ENCODE data around the gene EML6. TPM values are rescaled to one million over a fixed set of nuclear protein-coding genes. Genes with fewer than 3 reads are reported as not detected.
"Not testable (repeated sequence)": the region's sequence is repeated elsewhere in the genome, so short reads cannot be mapped to it uniquely, and the experiment has no call there.

Gene EML6
- polyA plus RNA-seq, 1 donor from 2014 or later: 3.8 TPM

DNA sequence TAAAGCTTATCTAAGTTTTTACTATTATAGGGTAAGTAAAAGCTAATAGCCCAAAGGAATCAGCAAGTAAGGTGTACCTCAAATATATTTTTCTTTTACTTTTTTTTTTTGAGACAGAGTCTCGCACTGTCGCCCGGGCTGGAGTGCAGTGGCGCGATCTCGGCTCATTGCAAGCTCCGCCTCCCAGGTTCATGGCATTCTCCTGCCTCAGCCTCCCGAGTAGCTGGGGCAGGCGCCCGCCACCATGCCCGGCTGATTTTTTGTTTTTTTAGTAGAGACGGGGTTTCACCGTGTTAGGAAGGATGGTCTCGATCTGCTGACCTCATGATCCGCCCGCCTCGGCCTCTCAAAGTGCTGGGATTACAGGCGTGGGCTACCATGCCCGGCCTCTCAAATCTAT is 267.2 kb downstream of the EML6 start:
- not testable (repeated sequence) for H3K36me3 Mint-ChIP-seq, H3K27ac Mint-ChIP-seq, H3K27me3 Mint-ChIP-seq, H3K9me3 Mint-ChIP-seq, H3K4me3 Mint-ChIP-seq
- H3K4me1 Mint-ChIP-seq: peaks cover 16 to 38% (median 29%) of the 10 kb centered on the region in 3 donors

DNA sequence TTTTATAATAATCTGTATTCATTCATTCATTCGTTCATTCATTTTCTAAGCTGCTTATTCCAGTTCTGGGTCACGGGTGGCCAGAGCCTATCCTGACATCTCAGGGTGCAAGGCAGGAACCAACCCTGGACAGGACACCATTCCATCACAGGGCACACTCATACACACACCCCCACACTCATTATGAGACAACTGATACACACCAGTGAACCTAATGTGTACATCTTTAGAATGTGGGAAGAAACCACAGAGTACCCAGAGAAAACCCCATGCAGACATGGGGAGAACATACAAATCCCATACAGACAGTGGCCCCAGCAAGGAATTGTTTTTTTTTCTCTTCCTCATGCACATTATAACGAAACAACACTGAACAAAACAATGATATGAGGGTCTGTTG is 272.1 kb downstream of the EML6 start:
- peaks cover 36 to 54% (median 50%) of the 10 kb centered on the region in 3 donors for H3K4me1 Mint-ChIP-seq
- H3K27ac Mint-ChIP-seq: no peak overlapping the region
- no peak overlapping the region for H3K4me3 Mint-ChIP-seq

DNA sequence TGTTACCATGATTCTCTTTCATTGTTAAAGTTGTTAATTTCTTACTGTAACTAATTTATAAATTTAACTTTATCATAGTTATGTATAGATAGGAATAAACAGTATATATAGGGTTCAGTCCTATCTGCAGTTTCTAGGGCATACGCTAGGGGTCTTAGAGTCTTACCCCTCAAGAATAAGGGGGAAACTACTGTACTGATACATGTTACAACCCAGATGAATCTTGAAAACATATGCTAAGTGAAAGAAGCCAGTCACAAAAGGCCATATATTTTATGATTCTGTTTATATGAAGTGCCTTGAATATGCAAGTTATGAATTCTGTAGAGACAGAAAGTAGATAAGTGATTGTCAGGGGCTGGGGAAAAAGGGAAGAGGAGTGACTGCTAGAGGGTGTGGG is 274.4 kb downstream of the EML6 start:
- no peak overlapping the region for H3K4me3 Mint-ChIP-seq
- no peak overlapping the region for H3K27ac Mint-ChIP-seq
- no peaks in the 10 kb centered on the region for H3K27me3 Mint-ChIP-seq
- peaks cover 43 to 56% (median 54%) of the 10 kb centered on the region in 3 donors for H3K4me1 Mint-ChIP-seq
- H3K9me3 Mint-ChIP-seq: no peaks in the 10 kb centered on the region
- H3K36me3 Mint-ChIP-seq: no peaks in the 10 kb centered on the region

More for the DNA sequence above, 272.1 kb downstream of the EML6 start:
- Mint-ChIP-seq H3K9me3 (no peaks in the 10 kb centered on the region), H3K27me3 (no peaks in the 10 kb centered on the region), H3K36me3 (peaks cover 3% of the 10 kb centered on the region)

DNA sequence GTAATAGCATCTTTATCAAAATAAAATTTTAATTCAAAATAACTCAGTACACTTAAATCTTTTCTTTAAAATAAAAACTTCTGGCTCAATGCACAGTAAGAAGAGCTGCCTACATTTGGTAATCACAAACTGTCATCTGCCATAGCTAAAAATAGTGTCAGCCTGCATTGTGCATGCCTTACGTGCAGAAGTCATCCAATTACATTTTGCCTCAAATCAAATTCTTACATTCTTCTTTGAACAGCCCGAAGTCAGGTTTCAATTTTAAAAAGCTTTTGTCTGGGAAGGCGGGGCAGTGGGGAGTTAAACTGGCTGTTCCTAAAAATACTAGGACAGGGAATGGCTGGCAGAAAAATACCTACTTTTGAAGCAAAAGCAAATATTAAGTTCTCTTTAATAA is 275.7 kb downstream of the EML6 start:
- H3K9me3 Mint-ChIP-seq: no peaks in the 10 kb centered on the region
- peaks cover 42 to 54% (median 52%) of the 10 kb centered on the region in 3 donors for H3K4me1 Mint-ChIP-seq
- H3K4me3 Mint-ChIP-seq: no peak overlapping the region
- no peaks in the 10 kb centered on the region for H3K27me3 Mint-ChIP-seq
- H3K27ac Mint-ChIP-seq: no peak overlapping the region
- H3K36me3 Mint-ChIP-seq: no peaks in the 10 kb centered on the region

DNA sequence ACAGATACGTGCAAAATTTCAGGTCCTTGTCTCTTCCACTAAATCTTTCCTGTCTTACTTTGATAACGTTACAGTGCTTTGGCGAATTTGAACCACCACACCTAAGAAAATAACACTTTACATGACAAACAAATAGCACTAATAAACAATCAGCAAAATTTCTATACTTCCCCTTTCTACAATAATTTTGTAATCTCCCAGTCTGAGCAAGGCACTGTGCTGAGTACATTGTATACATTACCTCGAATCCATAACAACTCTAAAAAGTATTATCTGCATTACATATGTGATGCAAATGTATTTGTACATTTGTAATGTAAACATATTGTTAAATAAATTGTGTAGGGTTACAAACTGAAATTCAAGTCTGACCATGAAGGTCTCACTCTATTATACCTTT is 276.9 kb downstream of the EML6 start:
- H3K36me3 Mint-ChIP-seq: no peaks in the 10 kb centered on the region
- peaks cover 44 to 55% (median 53%) of the 10 kb centered on the region in 3 donors for H3K4me1 Mint-ChIP-seq
- H3K4me3 Mint-ChIP-seq: no peak overlapping the region
- no peaks in the 10 kb centered on the region for H3K9me3 Mint-ChIP-seq
- no peaks in the 10 kb centered on the region for H3K27me3 Mint-ChIP-seq
- H3K27ac Mint-ChIP-seq: peak overlapping the region in 1 of 3 donors; percentile 3

DNA sequence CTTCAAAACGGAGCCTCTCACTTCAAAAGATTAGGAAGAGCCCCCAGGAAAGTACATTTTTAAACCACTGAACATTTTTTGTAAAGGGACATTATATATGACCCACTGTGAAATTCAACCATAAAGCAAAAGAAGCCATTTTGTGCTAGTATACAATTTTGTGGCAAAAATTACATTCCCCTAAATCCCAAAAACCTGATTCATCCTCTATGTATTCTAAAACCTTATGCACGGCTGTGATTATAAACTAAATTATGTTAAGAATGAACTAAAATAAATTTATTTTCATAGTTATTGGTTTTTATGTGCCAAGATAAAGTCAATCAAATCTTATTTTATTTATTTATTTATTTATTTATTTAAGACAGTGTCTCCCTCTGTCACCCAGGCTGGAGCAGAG is 278.3 kb downstream of the EML6 start:
- Mint-ChIP-seq H3K27me3 (no peaks in the 10 kb centered on the region), H3K27ac (peak overlapping the region in 1 of 3 donors; percentile 45), H3K4me1 (peaks cover 40 to 54% (median 51%) of the 10 kb centered on the region in 3 donors), H3K9me3 (no peaks in the 10 kb centered on the region), H3K4me3 (no peak overlapping the region), H3K36me3 (peaks cover under 1% of the 10 kb centered on the region)

DNA sequence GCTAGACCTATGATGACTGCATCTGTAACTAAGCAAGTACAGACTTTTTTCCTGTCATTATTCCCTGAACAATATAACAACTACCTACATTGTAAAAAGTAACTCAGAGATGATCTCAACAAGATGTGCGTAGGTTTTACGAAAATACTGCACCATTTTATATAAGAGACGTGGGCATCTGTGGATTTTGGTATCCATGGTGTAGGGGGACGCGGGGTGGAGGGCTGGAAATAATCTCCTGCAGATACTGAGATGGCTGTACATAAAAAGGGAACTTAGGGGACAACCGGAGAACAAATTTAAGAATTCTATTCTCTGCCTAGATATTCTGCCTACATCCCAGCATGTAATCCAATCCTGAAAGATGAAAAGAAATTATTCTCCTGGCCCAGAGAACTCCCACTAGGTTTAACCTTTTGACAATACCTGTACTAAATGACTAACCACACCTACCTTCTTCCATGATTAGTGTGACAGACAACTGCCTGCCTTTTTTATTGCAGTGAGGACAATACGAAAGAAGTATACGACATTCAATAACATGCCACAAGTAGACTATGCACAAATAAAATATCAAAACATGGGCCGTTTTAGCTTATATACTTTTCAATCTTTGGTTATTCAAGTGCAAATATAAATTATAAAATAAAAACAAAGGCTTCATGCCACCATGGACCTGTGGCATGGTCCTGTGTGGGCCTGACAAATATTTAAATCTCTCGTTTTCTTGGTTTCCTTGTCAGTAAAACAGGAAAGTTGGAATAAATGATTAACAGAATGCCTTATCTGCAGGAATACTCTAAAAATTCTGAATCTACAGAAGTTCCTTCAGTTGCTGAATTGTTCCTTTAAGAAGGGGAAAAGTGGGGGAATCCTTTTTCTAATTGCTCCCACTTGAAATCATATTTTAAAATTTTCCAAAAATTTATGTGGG is 280.5 kb downstream of the EML6 start:
- peaks cover 1% of the 10 kb centered on the region for H3K36me3 Mint-ChIP-seq
- H3K4me1 Mint-ChIP-seq: peaks cover 44 to 52% (median 50%) of the 10 kb centered on the region in 3 donors
- no peaks in the 10 kb centered on the region for H3K27me3 Mint-ChIP-seq
- H3K27ac Mint-ChIP-seq: no peak overlapping the region
- no peak overlapping the region for H3K4me3 Mint-ChIP-seq
- no peaks in the 10 kb centered on the region for H3K9me3 Mint-ChIP-seq

DNA sequence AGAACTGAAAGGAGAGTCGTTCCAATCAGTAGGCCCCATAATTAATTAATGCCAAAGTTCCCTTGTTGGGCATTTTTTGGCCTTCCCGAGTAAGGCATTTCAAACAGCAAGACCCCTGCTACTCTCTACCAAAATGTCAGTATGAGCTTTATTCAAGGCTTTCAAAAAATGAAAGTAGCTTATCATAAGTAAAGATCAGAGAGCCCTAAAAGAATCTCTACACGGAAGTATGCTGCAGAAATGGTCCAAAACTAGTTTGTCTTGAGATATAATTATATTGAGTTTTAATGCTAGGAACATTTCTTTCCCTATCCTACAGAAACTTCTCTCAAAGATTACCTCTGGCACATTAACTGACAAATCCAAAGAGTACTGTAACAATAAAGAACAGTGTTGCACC is 282.8 kb downstream of the EML6 start:
- H3K36me3 Mint-ChIP-seq: peaks cover 3% of the 10 kb centered on the region
- H3K27ac Mint-ChIP-seq: peak overlapping the region in 1 of 3 donors; percentile 54
- H3K27me3 Mint-ChIP-seq: no peaks in the 10 kb centered on the region
- peak overlapping the region in 1 of 4 donors; percentile 4 for H3K4me3 Mint-ChIP-seq
- no peaks in the 10 kb centered on the region for H3K9me3 Mint-ChIP-seq
- peaks cover 41 to 46% (median 41%) of the 10 kb centered on the region in 3 donors for H3K4me1 Mint-ChIP-seq

DNA sequence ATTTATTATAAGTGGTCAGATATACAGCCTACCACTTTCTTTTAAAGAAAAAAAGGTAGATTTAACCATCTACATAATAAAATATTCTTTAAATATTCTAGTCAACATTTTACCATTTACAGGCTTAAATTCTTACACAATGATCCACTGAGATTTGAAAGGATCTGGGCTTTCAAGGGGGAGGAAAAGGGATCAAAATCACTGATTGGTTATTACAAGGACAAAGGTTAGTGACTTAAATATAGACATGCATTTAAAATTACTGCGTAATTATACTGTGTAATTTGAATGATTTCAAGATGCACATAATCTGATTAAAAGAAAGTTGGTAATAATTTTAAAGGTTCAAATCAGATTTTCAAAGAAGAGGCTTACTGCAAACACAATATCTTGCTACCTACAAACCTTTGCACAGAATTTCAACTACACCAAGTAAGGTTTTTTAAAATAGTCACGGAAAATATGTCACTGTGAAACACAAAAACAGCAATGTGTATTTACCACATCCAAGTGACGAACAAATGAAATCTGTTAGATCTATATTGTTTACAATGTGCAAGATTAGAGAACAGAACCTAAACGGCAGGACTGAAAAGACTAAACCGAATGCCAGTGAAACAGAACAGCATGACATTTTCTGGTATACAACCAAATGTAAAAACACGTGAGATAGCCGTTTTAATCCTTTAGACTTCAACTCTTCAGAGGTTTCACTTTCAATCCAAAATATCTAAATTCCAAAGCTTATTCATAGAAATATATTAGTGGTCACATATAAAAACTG is 286.0 kb downstream of the EML6 start:
- Mint-ChIP-seq H3K36me3 (peaks cover 3% of the 10 kb centered on the region), H3K4me3 (peak overlapping the region; percentile 20 to 94 (median 86)), H3K4me1 (peaks cover 40 to 54% (median 45%) of the 10 kb centered on the region in 3 donors), H3K9me3 (no peaks in the 10 kb centered on the region), H3K27ac (peak overlapping the region; percentile 3 to 67 (median 36)), H3K27me3 (no peaks in the 10 kb centered on the region)

DNA sequence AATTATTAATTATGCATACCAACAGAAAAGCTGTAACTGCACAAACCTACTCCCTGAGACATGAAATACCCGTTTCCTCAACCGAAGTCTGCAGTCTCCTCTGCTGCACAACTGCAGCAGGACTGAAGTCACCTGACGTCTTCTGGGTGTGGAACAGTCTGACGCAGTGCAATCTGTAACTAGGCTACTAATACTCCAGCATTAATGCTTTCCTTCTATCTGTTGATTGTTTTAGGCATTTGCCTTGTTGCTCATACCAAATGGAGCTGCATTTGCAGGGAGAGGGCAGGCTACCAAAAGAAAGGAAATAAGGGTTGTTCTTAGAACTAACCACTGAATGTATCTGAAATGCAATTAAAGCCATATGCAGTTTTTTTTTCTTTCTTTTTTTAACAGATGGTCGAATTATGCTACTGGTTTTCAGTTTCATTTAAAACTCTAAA is 286.7 kb downstream of the EML6 start:
- Mint-ChIP-seq H3K27me3 (no peaks in the 10 kb centered on the region), H3K36me3 (peaks cover 3% of the 10 kb centered on the region), H3K27ac (peak overlapping the region; percentile 3 to 67 (median 35)), H3K4me1 (peaks cover 38 to 54% (median 46%) of the 10 kb centered on the region in 3 donors), H3K9me3 (no peaks in the 10 kb centered on the region), H3K4me3 (peak overlapping the region; percentile 20 to 94 (median 86))

DNA sequence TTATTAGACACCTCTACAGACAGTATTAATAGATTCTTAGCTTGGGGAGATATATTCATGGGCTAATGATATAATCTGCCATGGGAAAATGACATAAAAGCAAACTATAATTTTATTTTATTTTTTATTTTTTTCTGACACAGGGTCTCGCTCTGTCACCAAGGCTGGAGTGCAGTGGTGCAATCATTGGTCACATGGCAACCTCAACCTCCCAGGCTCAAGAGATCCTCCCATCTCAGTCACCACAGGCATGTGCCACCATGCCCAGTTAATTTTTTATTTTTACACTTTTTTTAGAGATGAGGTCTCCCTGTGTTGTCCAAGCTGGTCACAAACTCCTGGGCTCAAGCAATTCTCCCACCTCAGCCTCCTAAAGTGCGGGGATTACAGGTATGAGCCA is 287.5 kb downstream of the EML6 start:
- peaks cover 35 to 52% (median 46%) of the 10 kb centered on the region in 3 donors for H3K4me1 Mint-ChIP-seq
- H3K9me3 Mint-ChIP-seq: no peaks in the 10 kb centered on the region
- peak overlapping the region in 1 of 3 donors; percentile 74 for H3K27ac Mint-ChIP-seq
- no peaks in the 10 kb centered on the region for H3K27me3 Mint-ChIP-seq
- H3K4me3 Mint-ChIP-seq: peak overlapping the region in 2 of 4 donors; percentile 3 to 94
- H3K36me3 Mint-ChIP-seq: peaks cover 3% of the 10 kb centered on the region

DNA sequence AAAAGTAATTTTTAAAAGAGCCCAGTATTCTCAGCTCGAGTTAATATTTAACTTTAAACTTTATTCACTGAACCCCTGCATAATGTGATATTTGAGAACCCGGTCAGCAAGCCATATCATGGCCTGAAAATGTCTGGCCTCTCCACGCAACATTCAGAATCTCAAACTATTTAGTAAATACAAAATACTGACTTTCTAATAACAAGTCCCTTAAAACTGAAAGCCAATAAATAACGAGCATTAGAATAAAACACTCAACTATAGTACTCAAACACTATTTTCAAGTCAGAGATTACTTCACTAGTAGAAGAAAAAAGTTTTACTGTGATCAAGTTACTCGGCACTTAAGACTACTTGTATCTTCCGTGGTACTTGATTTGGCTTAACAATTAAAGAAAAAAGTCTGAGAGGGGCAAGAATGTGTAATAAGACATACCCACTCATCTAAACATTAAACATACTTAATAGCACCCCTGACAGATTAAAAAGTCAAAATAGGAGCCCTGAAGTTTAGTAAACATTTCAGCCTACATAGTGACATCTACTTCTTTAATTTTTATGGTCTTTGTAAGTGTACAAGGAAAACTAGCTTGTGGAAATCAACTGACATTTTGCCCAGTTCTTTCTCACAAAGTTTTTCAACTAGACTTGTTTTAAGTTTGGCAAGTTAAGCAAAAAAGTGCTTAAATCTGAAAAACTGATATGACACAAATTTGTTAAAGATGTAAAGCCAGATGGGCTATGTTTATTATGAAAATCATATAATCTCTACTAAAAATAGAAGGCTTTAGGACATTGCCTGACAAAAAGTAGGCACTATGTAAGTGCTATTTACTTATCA is 288.6 kb downstream of the EML6 start:
- Mint-ChIP-seq H3K4me3 (peak overlapping the region in 2 of 4 donors; percentile 3 to 80), H3K4me1 (peaks cover 26 to 43% (median 40%) of the 10 kb centered on the region in 3 donors), H3K9me3 (no peaks in the 10 kb centered on the region), H3K36me3 (peaks cover 2% of the 10 kb centered on the region), H3K27me3 (no peaks in the 10 kb centered on the region), H3K27ac (peak overlapping the region in 2 of 3 donors; percentile 73 to 74)

DNA sequence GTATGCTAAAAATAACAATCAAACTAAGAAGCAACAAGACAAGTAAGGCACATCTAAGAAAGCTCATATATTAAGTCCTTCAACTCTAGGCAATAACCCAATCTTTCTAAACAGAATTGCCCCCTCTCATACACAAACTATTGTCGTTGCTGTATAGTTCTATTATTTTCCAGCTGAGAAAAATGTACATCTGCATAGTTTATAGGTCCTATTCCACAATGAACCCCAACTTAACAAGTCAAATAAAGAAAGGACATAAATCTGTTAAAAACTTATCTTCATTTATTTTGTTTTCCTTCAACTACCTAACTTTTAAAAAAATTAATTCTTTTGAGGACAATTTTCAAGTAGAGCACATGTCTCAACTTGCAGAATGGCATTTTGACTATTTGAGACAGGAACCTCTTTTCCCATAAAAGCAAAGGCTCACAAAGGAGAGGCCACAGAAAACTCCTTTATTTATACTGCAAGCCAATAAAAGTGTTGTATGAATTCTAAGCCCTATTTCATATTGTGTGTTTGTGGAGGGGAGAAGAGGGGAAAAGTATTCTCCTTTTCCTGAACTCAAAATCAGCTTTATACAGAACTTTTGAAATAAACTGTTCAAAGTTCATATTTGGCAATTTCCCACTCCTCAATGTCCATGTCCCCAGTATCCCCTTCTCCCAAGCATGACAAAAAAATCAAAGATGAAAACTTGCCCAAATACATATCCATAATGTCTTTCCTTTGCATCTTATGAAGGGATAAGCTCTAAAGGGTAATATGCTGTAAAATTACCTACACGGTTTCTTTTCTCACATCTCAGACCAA is 289.4 kb downstream of the EML6 start:
- no peak overlapping the region for H3K4me3 Mint-ChIP-seq
- no peaks in the 10 kb centered on the region for H3K9me3 Mint-ChIP-seq
- no peaks in the 10 kb centered on the region for H3K27me3 Mint-ChIP-seq
- H3K4me1 Mint-ChIP-seq: peaks cover 23 to 40% (median 37%) of the 10 kb centered on the region in 3 donors
- peaks cover 2% of the 10 kb centered on the region for H3K36me3 Mint-ChIP-seq
- peak overlapping the region in 1 of 3 donors; percentile 73 for H3K27ac Mint-ChIP-seq

DNA sequence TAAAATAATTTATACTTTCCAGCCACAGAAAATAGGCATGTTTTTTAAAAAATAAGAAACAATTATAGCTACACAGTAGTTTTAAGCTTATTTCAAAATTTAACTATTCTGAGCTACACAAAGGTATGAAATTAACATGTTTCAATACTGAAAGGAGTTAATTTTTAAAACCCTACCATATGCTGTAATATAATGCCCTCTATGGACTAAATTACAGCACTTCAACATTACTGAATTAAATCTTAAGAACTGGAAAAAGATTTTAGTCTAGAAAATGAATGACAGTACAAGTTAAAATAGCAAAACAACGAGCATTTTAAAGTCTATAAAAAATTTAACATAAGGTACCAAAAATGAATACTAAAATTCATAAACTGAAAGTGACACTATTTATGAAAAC is 290.5 kb downstream of the EML6 start:
- no peaks in the 10 kb centered on the region for H3K27me3 Mint-ChIP-seq
- no peak overlapping the region for H3K27ac Mint-ChIP-seq
- H3K9me3 Mint-ChIP-seq: no peaks in the 10 kb centered on the region
- H3K4me1 Mint-ChIP-seq: peaks cover 29 to 44% (median 39%) of the 10 kb centered on the region in 3 donors
- H3K36me3 Mint-ChIP-seq: peaks cover 2% of the 10 kb centered on the region
- no peak overlapping the region for H3K4me3 Mint-ChIP-seq

All from IgD-negative memory B cell (primary cell).